Endothelial cell of umbilical vein (primary cell): ENCODE data around the gene HKDC1. TPM values are rescaled to one million over a fixed set of nuclear protein-coding genes. Genes with fewer than 3 reads are reported as not detected.

Experiments
- BruUV-seq: library from RNA; stranded (reverse); fragments of 400-500 nt; replicated peaks from 2 replicates; lab custom pipeline; 2021; lab: Mats Ljungman, UMichigan
- CTCF ChIA-PET: fragments of 300-600, 350-600 bp; sonication (Branson Sonifier 250); formaldehyde crosslinking; loops from one replicate; lab custom pipeline; 2021; ENCODE audit warnings: antibody characterized with exemption, inconsistent platforms; lab: Charles Lee
- POLR2A ChIA-PET: fragments of 300-600, 350-600 bp; sonication (Branson Sonifier 250); formaldehyde crosslinking; loops from one replicate; lab custom pipeline; 2021; ENCODE audit warnings: antibody characterized with exemption, inconsistent platforms; lab: Charles Lee
- DNase-seq: peaks from one replicate; pipeline ENCODE4 v3.0.0-alpha.2; 2011; ENCODE audit warnings: low read depth, low spot score
- FAIRE-seq: peaks from 2 replicates; lab custom pipeline; 2011; peaks lifted over from hg19 to GRCh38; lab: Jason Lieb, UNC
- H2AFZ ChIP-seq: 2 replicates; pipeline ENCODE4 v1.6.0; 2012; ENCODE audit warnings: low read depth, low read length, control low read depth, inconsistent platforms
- H3K27ac ChIP-seq: 2 replicates; pipeline ENCODE4 v1.5.1; 2011; ENCODE audit warnings: low read depth, mild to moderate bottlenecking, control low read depth, low read length, moderate library complexity; ENCODE audit not compliant: insufficient read depth
- H3K27me3 ChIP-seq, 2 experiments: 2 replicates each; pipeline versions ENCODE4 v1.6.0 to v1.6.1; 2011; ENCODE audit warnings: low read length in 2 of 2, mixed read lengths in 1 of 2; ENCODE audit not compliant: control insufficient read depth in 2 of 2, insufficient read depth in 2 of 2
- H3K36me3 ChIP-seq, 2 experiments: 2 replicates in 1 of 2; 3 replicates in 1 of 2; pipeline ENCODE4 v1.5.1; 2011; ENCODE audit warnings: low read length in 2 of 2, mild to moderate bottlenecking in 1 of 2, moderate library complexity in 1 of 2; ENCODE audit not compliant: control insufficient read depth in 2 of 2, insufficient read depth in 2 of 2; ENCODE audit errors: extremely low read depth in 1 of 2
- H3K4me1 ChIP-seq: 3 replicates; pipeline ENCODE4 v1.5.1; 2011; ENCODE audit warnings: mild to moderate bottlenecking, low read length; ENCODE audit not compliant: control insufficient read depth, insufficient read depth; ENCODE audit errors: extremely low read depth
- H3K4me2 ChIP-seq: 2 replicates; pipeline ENCODE4 v1.6.1; 2011; ENCODE audit warnings: low read length, control low read depth, mixed read lengths; ENCODE audit not compliant: insufficient read depth
- H3K4me3 ChIP-seq, 3 experiments: fragments of 200-600 bp in 1 of 3; sonication (generic), shearing (Covaris generic) in 1 of 3; replicated peaks in 1 of 3; 2 replicates each; pipeline ENCODE4 v1.5.1; 2011 to 2016; ENCODE audit warnings: control low read depth in 3 of 3, low read length in 3 of 3, mild to moderate bottlenecking in 2 of 3, inconsistent platforms in 1 of 3, low read depth in 1 of 3, moderate library complexity in 1 of 3; ENCODE audit not compliant: insufficient read depth in 1 of 3
- H3K79me2 ChIP-seq: 2 replicates; pipeline ENCODE4 v1.6.0; 2012; ENCODE audit warnings: low read length, inconsistent platforms; ENCODE audit not compliant: control insufficient read depth, insufficient read depth
- H3K9ac ChIP-seq: replicated peaks from 2 replicates; pipeline ENCODE3; 2011; ENCODE audit warnings: low read length, control low read depth; ENCODE audit not compliant: insufficient read depth; ENCODE audit errors: extremely low read depth
- H3K9me1 ChIP-seq: replicated peaks from 3 replicates; pipeline ENCODE4 v1.6.0; 2011; ENCODE audit warnings: mild to moderate bottlenecking, low read length; ENCODE audit not compliant: control insufficient read depth, insufficient read depth; ENCODE audit errors: extremely low read depth
- H3K9me3 ChIP-seq: replicated peaks from 2 replicates; pipeline ENCODE4 v1.5.1; 2012; ENCODE audit warnings: low read length, inconsistent platforms; ENCODE audit not compliant: control insufficient read depth, insufficient read depth
- H4K20me1 ChIP-seq: replicated peaks from 2 replicates; pipeline ENCODE3; 2011; ENCODE audit warnings: mild to moderate bottlenecking, low read length; ENCODE audit not compliant: control insufficient read depth, insufficient read depth; ENCODE audit errors: extremely low read depth
- EZH2 ChIP-seq: IDR thresholded peaks from 2 replicates; pipeline ENCODE4 v1.6.1; 2012; ENCODE audit warnings: borderline replicate concordance, low read depth, mild to moderate bottlenecking, moderate library complexity, low read length, inconsistent platforms; ENCODE audit not compliant: severe bottlenecking
- FOS ChIP-seq: IDR thresholded peaks from 2 replicates; pipeline ENCODE4 v1.6.1; 2011; ENCODE audit warnings: mild to moderate bottlenecking, low read length, moderate library complexity, borderline replicate concordance; ENCODE audit not compliant: insufficient read depth
- GATA2 ChIP-seq: IDR thresholded peaks from 2 replicates; pipeline ENCODE4 v1.7.0; 2011; ENCODE audit warnings: low read depth, mild to moderate bottlenecking, moderate library complexity, mixed read lengths, low read length; ENCODE audit not compliant: insufficient read length, insufficient read depth
- JUN ChIP-seq: IDR thresholded peaks from 2 replicates; pipeline ENCODE4 v1.6.1; 2011; ENCODE audit warnings: borderline replicate concordance, low read depth; ENCODE audit not compliant: insufficient read length, insufficient read depth
- MYC ChIP-seq: IDR thresholded peaks from one replicate; pipeline ENCODE4 v1.6.1; 2011; ENCODE audit warnings: mild to moderate bottlenecking, low read depth, low read length
- POLR2A ChIP-seq: IDR thresholded peaks from 2 replicates; pipeline ENCODE4 v1.6.1; 2012; ENCODE audit warnings: low read depth, mild to moderate bottlenecking, control low read depth, low read length
- POLR2AphosphoS5 ChIP-seq: IDR thresholded peaks from 2 replicates; pipeline ENCODE4 v1.6.1; 2012; ENCODE audit warnings: low read depth, mild to moderate bottlenecking, control low read depth, low read length, moderate library complexity; ENCODE audit not compliant: insufficient read depth
- dilution Hi-C: fragments of 300-500 bp; cut with MboI; formaldehyde crosslinking; loops from one replicate; pipeline ENCODE4 v1.15.0; 2019; ENCODE audit warnings: low sequenced_read_pairs; ENCODE audit not compliant: extremely low pct_ligation_motif_present
- intact Hi-C: fragments of 100-400 bp; cut with micrococcal nuclease; formaldehyde crosslinking; loops from one replicate; pipeline ENCODE4 v1.10.0; 2022
- polyA plus RNA-seq, 4 experiments: library from polyadenylated mRNA; depleted of rRNA in 3 of 4; stranded (reverse) in 3 of 4; unstranded in 1 of 4; fragments of >200 nt; gene quantifications; 2 replicates each; pipeline versions ENCODE4 v1.2.1 to v1.2.3, GENCODE V29; 2011 to 2012; ENCODE audit warnings: missing spikeins in 1 of 4
- total RNA-seq: library from RNA; stranded (reverse); gene quantifications from 2 replicates; pipeline ENCODE4 v1.2.3, GENCODE V29; 2021
- TF ChIP-seq, protein P1 (sequence below), 2 donors: IDR thresholded peaks; 1 replicate in 1 of 2; 2 replicates in 1 of 2; pipeline ENCODE4 v1.5.1; 2011; ENCODE audit warnings: low read length in 2 of 2, mild to moderate bottlenecking in 2 of 2, moderate library complexity in 2 of 2, control low read depth in 1 of 2, inconsistent platforms in 1 of 2, low read depth in 1 of 2; ENCODE audit not compliant: insufficient read depth in 1 of 2; ENCODE audit errors: extremely low read depth in 1 of 2
- TF ChIP-seq, protein P2 (sequence below): IDR thresholded peaks from 2 replicates; pipeline ENCODE4 v1.6.1; 2011; ENCODE audit not compliant: insufficient read depth, insufficient read length

Gene HKDC1
- total and polyA plus RNA-seq, 2 donors (not counting 3 experiments of a cell fraction or from before 2014, with no cell fraction given) = not detected

DNA sequence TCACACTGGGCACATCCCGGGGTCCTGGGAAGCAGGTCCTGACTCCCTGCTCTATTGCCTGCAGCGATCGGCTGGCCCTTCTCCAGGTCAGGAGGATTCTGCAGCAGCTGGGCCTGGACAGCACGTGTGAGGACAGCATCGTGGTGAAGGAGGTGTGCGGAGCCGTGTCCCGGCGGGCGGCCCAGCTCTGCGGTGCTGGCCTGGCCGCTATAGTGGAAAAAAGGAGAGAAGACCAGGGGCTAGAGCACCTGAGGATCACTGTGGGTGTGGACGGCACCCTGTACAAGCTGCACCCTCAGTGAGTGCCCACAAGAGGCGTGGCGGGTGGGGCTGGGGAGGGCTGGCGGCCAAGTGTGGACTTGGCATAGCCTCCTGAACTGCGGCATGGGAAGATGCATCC lies 45.4 kb downstream of the HKDC1 start:
- FAIRE-seq (no peak), DNase-seq (no peak)
- Histone ChIP-seq H4K20me1 (no peaks in the 10 kb centered on the region), H3K79me2 (no peaks in the 10 kb centered on the region), H3K27me3 (peaks cover 6 to 19% of the 10 kb centered on the region in 2 experiments), H3K9me1 (no peaks in the 10 kb centered on the region), H3K4me3 (no peak overlapping the region), H3K9me3 (no peaks in the 10 kb centered on the region), H3K4me2 (no peak overlapping the region), H3K36me3 (no peaks in the 10 kb centered on the region), H2AFZ (no peak overlapping the region), H3K9ac (no peak overlapping the region), H3K4me1 (peaks cover under 1% of the 10 kb centered on the region), H3K27ac (no peak overlapping the region)
- ChIA-PET CTCF (interaction anchor here (2.4 kb wide), 1 partner anchor 13 kb away, joined by 5 read pairs; the partner anchor contains the start of gene HK1), POLR2A (no interaction called here)
- intact Hi-C loops = no loop called here
- dilution Hi-C loops = no loop called here
- TF ChIP-seq JUN = no peak
- TF ChIP-seq GATA2 = no peak
- no TSS peak for BruUV-seq

DNA sequence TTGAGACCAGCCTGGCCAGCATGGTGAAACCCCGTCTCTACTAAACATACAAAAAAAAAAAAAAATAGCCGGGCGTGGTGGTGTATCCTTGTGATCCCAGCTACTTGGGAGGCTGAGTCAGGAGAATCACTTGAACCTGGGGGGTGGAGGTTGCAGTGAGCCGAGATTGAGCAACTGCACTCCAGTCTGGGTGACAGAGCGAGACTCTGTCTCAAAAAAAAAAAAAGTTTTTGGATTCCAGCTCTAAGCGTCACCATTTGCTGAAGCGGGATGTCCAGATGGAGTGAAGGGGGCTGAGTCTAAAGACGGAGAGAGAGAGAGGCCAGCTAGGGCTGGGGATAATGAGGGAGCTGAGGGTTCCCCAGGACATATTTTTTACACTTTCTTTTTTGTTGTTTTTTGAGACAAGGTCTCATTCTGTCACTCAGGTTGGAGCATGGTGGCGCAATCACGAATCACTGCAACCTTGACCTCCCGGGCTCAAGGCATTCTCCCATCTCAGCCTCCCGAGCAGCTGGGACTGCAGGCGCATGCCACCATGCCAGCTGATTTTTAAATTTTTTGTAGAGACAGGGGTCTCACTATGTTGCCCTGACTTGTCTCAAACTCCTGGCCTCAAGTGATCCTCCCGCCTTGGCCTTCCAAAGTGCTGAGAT lies 48.8 kb downstream of the HKDC1 start:
- Histone ChIP-seq H3K4me3 (no peak overlapping the region), H3K9me3 (no peaks in the 10 kb centered on the region), H3K4me1 (peaks cover 24% of the 10 kb centered on the region), H3K36me3 (no peaks in the 10 kb centered on the region), H3K9ac (no peak overlapping the region), H3K27me3 (peaks cover 3 to 8% of the 10 kb centered on the region in 2 experiments), H3K4me2 (no peak overlapping the region), H2AFZ (no peak overlapping the region), H3K27ac (no peak overlapping the region), H3K9me1 (no peaks in the 10 kb centered on the region), H4K20me1 (no peaks in the 10 kb centered on the region), H3K79me2 (no peaks in the 10 kb centered on the region)
- CTCF ChIA-PET = no interaction called here
- dilution Hi-C loops (no loop called here), intact Hi-C loops (no loop called here)
- POLR2A ChIA-PET = no interaction called here
- DNase-seq (no peak), FAIRE-seq (no peak)
- BruUV-seq = no TSS peak
- TF ChIP-seq POLR2AphosphoS5 (no peak), MYC (no peak), EZH2 (no peak), FOS (no peak), JUN (no peak), POLR2A (no peak), GATA2 (no peak)
- TF ChIP-seq, protein P1, sequence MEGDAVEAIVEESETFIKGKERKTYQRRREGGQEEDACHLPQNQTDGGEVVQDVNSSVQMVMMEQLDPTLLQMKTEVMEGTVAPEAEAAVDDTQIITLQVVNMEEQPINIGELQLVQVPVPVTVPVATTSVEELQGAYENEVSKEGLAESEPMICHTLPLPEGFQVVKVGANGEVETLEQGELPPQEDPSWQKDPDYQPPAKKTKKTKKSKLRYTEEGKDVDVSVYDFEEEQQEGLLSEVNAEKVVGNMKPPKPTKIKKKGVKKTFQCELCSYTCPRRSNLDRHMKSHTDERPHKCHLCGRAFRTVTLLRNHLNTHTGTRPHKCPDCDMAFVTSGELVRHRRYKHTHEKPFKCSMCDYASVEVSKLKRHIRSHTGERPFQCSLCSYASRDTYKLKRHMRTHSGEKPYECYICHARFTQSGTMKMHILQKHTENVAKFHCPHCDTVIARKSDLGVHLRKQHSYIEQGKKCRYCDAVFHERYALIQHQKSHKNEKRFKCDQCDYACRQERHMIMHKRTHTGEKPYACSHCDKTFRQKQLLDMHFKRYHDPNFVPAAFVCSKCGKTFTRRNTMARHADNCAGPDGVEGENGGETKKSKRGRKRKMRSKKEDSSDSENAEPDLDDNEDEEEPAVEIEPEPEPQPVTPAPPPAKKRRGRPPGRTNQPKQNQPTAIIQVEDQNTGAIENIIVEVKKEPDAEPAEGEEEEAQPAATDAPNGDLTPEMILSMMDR (IDR thresholded peaks at IDR 0.05; ENCODE audit: extremely low read depth in 1 of 2, insufficient read depth in 1 of 2, low read depth in 1 of 2, low read length in 2 of 2) = no peak
- TF ChIP-seq, protein P2, sequence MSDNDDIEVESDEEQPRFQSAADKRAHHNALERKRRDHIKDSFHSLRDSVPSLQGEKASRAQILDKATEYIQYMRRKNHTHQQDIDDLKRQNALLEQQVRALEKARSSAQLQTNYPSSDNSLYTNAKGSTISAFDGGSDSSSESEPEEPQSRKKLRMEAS = no peak
